ENCODE measurements around the gene NYNRIN. TPM values are rescaled to one million over a fixed set of nuclear protein-coding genes. Genes with fewer than 3 reads are reported as not detected.

Gene NYNRIN
- total RNA-seq, 1 experiment from 2014 or later: 0.27 TPM

Other genes with a start within 250 kb of the NYNRIN start
- gene IRF9, start 237.7 kb upstream of the NYNRIN start, total RNA-seq (2021; ENCODE audit: unreplicated experiment): 21.7 TPM
- 7.6 TPM for gene REC8, start 226.9 kb upstream of the NYNRIN start, total RNA-seq (2021; ENCODE audit: unreplicated experiment)
- gene IPO4, start 210.2 kb upstream of the NYNRIN start, total RNA-seq (2021; ENCODE audit: unreplicated experiment): 102 TPM
- gene TM9SF1, start 203.6 kb upstream of the NYNRIN start, total RNA-seq (2021; ENCODE audit: unreplicated experiment): 35.2 TPM
- 0.32 TPM for gene TSSK4, start 193.3 kb upstream of the NYNRIN start, total RNA-seq (2021; ENCODE audit: unreplicated experiment)
- 34.6 TPM for gene CHMP4A, start 185.5 kb upstream of the NYNRIN start, total RNA-seq (2021; ENCODE audit: unreplicated experiment)
- gene MDP1, start 182.9 kb upstream of the NYNRIN start, total RNA-seq (2021; ENCODE audit: unreplicated experiment): 15.9 TPM
- gene NEDD8, start 166.6 kb upstream of the NYNRIN start, total RNA-seq (2021; ENCODE audit: unreplicated experiment): 178 TPM
- 66.9 TPM for gene GMPR2, start 166.1 kb upstream of the NYNRIN start, total RNA-seq (2021; ENCODE audit: unreplicated experiment)
- 38.4 TPM for gene TINF2, start 156.4 kb upstream of the NYNRIN start, total RNA-seq (2021; ENCODE audit: unreplicated experiment)
- gene TGM1, start 135.8 kb upstream of the NYNRIN start, total RNA-seq (2021; ENCODE audit: unreplicated experiment): 5.6 TPM
- 40.8 TPM for gene RABGGTA, start 127.4 kb upstream of the NYNRIN start, total RNA-seq (2021; ENCODE audit: unreplicated experiment)
- 34.7 TPM for gene DHRS1, start 99.2 kb upstream of the NYNRIN start, total RNA-seq (2021; ENCODE audit: unreplicated experiment)
- gene NOP9, start 99.2 kb upstream of the NYNRIN start, total RNA-seq (2021; ENCODE audit: unreplicated experiment): 39.4 TPM
- gene CIDEB, start 91.0 kb upstream of the NYNRIN start, total RNA-seq (2021; ENCODE audit: unreplicated experiment): 0.22 TPM
- 15.4 TPM for gene LTB4R2, start 88.9 kb upstream of the NYNRIN start, total RNA-seq (2021; ENCODE audit: unreplicated experiment)
- 14.8 TPM for gene LTB4R, start 87.5 kb upstream of the NYNRIN start, total RNA-seq (2021; ENCODE audit: unreplicated experiment)
- gene ADCY4, start 63.9 kb upstream of the NYNRIN start, total RNA-seq (2021; ENCODE audit: unreplicated experiment): 0.86 TPM
- gene RIPK3, start 59.0 kb upstream of the NYNRIN start, total RNA-seq (2021; ENCODE audit: unreplicated experiment): not detected
- 7.6 TPM for gene NFATC4, start 30.8 kb upstream of the NYNRIN start, total RNA-seq (2021; ENCODE audit: unreplicated experiment)
- gene CBLN3, start 30.7 kb downstream of the NYNRIN start, total RNA-seq (2021; ENCODE audit: unreplicated experiment): 2.0 TPM
- 50.1 TPM for gene KHNYN, start 31.0 kb downstream of the NYNRIN start, total RNA-seq (2021; ENCODE audit: unreplicated experiment)
- gene SDR39U1, start 43.8 kb downstream of the NYNRIN start, total RNA-seq (2021; ENCODE audit: unreplicated experiment): 61.8 TPM
- gene CMA1, start 109.3 kb downstream of the NYNRIN start, total RNA-seq (2021; ENCODE audit: unreplicated experiment): not detected
- gene CTSG, start 177.2 kb downstream of the NYNRIN start, total RNA-seq (2021; ENCODE audit: unreplicated experiment): not detected
- not detected for gene GZMH, start 210.7 kb downstream of the NYNRIN start, total RNA-seq (2021; ENCODE audit: unreplicated experiment)
- 0.74 TPM for gene GZMB, start 235.2 kb downstream of the NYNRIN start, total RNA-seq (2021; ENCODE audit: unreplicated experiment)

Measured in HCT116 (cell line).